Activated CD8-positive, alpha-beta memory T cell treated with anti-CD3 and anti-CD28 coated beads, Interleukin-2, amount 10 ng/mL, durations not matched to agents 7 days and 5 days (primary cell): ENCODE measurements around the gene CLINT1. TPM values are rescaled to one million over a fixed set of nuclear protein-coding genes. Genes with fewer than 3 reads are reported as not detected.
A peak's percentile ranks its signal among the peaks of the same experiment; 100 is the strongest.

ENCODE experiments used
- ATAC-seq: fragments of 150-1000 bp; cut with Tn5 transposase; one replicate; pipeline ENCODE4 v1.10.0; 2021; ENCODE audit warnings: moderate library complexity
- CTCF ChIA-PET: fragments of 350-600 bp; sonication (Branson Sonifier 250); formaldehyde crosslinking; loops from one replicate; lab custom pipeline; 2021; ENCODE audit warnings: antibody characterized with exemption; lab: Charles Lee
- DNase-seq: peaks from one replicate; pipeline ENCODE4 v3.0.0-alpha.2; 2020
- H3K27ac Mint-ChIP-seq: one replicate; pipeline ENCODE4 v1.8.0; 2021; ENCODE audit warnings: mild to moderate bottlenecking, mixed read lengths
- H3K27me3 Mint-ChIP-seq: one replicate; pipeline ENCODE4 v1.8.0; 2021; ENCODE audit warnings: mixed read lengths
- H3K36me3 Mint-ChIP-seq: one replicate; pipeline ENCODE4 v1.8.0; 2021; ENCODE audit warnings: mild to moderate bottlenecking, mixed read lengths
- H3K4me1 Mint-ChIP-seq: one replicate; pipeline ENCODE4 v1.8.0; 2021; ENCODE audit warnings: mixed read lengths
- H3K4me3 Mint-ChIP-seq: one replicate; pipeline ENCODE4 v1.8.0; 2021; ENCODE audit warnings: mild to moderate bottlenecking, moderate library complexity, mixed read lengths
- H3K9me3 Mint-ChIP-seq: one replicate; pipeline ENCODE4 v1.8.0; 2022; ENCODE audit warnings: low read depth, mixed read lengths
- total RNA-seq, 2 experiments: library from RNA; stranded (reverse); gene quantifications; one replicate each; pipeline ENCODE4 v1.2.3, GENCODE V29; 2021

CLINT1 gene
- total RNA-seq, 2 experiments from 2014 or later: 48.4 to 56.6 TPM

- H3K27me3 Mint-ChIP-seq: no peaks in the 10 kb centered on the region
- no peaks in the 10 kb centered on the region for H3K4me1 Mint-ChIP-seq
- H3K4me3 Mint-ChIP-seq: no peak overlapping the region
- ATAC-seq: no peak
- H3K36me3 Mint-ChIP-seq: no peaks in the 10 kb centered on the region
- DNase-seq: no peak
- H3K9me3 Mint-ChIP-seq: no peaks in the 10 kb centered on the region
- CTCF ChIA-PET: no interaction called here
- H3K27ac Mint-ChIP-seq: no peak overlapping the region
Measured at GRCh38 chr5:157877821-157878220, 18.9 kb upstream of the CLINT1 start.

- Mint-ChIP-seq H3K27ac (no peak overlapping the region), H3K36me3 (no peaks in the 10 kb centered on the region), H3K9me3 (no peaks in the 10 kb centered on the region), H3K4me1 (peaks cover 9% of the 10 kb centered on the region), H3K27me3 (peaks cover 7% of the 10 kb centered on the region), H3K4me3 (no peak overlapping the region)
- no peak for ATAC-seq
- CTCF ChIA-PET: no interaction called here
- no peak for DNase-seq
Measured at GRCh38 chr5:157874861-157875260, 15.9 kb upstream of the CLINT1 start.

- no peaks in the 10 kb centered on the region for H3K36me3 Mint-ChIP-seq
- CTCF ChIA-PET: no interaction called here
- peaks cover 7% of the 10 kb centered on the region for H3K27me3 Mint-ChIP-seq
- no peak for ATAC-seq
- no peak for DNase-seq
- H3K27ac Mint-ChIP-seq: no peak overlapping the region
- no peak overlapping the region for H3K4me3 Mint-ChIP-seq
- H3K4me1 Mint-ChIP-seq: peaks cover 9% of the 10 kb centered on the region
- H3K9me3 Mint-ChIP-seq: no peaks in the 10 kb centered on the region
Measured at GRCh38 chr5:157870837-157871834, 12.2 kb upstream of the CLINT1 start.

GRCh38 chr5:157867751-157868387 is 8.9 kb upstream of the CLINT1 start:
- Mint-ChIP-seq H3K27me3 (peaks cover 7% of the 10 kb centered on the region), H3K27ac (no peak overlapping the region), H3K4me1 (peaks cover 9% of the 10 kb centered on the region), H3K4me3 (no peak overlapping the region), H3K9me3 (no peaks in the 10 kb centered on the region), H3K36me3 (no peaks in the 10 kb centered on the region)
- CTCF ChIA-PET: no interaction called here
- ATAC-seq (no peak), DNase-seq (no peak)

GRCh38 chr5:157866536-157866935 is 7.6 kb upstream of the CLINT1 start:
- no peaks in the 10 kb centered on the region for H3K9me3 Mint-ChIP-seq
- CTCF ChIA-PET: no interaction called here
- ATAC-seq: no peak

GRCh38 chr5:157865781-157866180 is 6.8 kb upstream of the CLINT1 start:
- CTCF ChIA-PET: no interaction called here
- ATAC-seq: no peak
- Mint-ChIP-seq H3K4me3 (no peak overlapping the region), H3K27ac (no peak overlapping the region), H3K36me3 (no peaks in the 10 kb centered on the region), H3K9me3 (no peaks in the 10 kb centered on the region), H3K4me1 (peaks cover 14% of the 10 kb centered on the region), H3K27me3 (peaks cover under 1% of the 10 kb centered on the region)
- DNase-seq: no peak

More at GRCh38 chr5:157866536-157866935, 7.6 kb upstream of the CLINT1 start:
- H3K4me1 Mint-ChIP-seq: peaks cover 14% of the 10 kb centered on the region
- no peak overlapping the region for H3K4me3 Mint-ChIP-seq
- no peaks in the 10 kb centered on the region for H3K36me3 Mint-ChIP-seq
- H3K27ac Mint-ChIP-seq: no peak overlapping the region
- no peak for DNase-seq
- peaks cover 6% of the 10 kb centered on the region for H3K27me3 Mint-ChIP-seq

GRCh38 chr5:157864067-157864466 is 5.1 kb upstream of the CLINT1 start:
- no peak for DNase-seq
- peaks cover 25% of the 10 kb centered on the region for H3K4me1 Mint-ChIP-seq
- no peaks in the 10 kb centered on the region for H3K27me3 Mint-ChIP-seq
- H3K4me3 Mint-ChIP-seq: no peak overlapping the region
- ATAC-seq: no peak
- H3K9me3 Mint-ChIP-seq: no peaks in the 10 kb centered on the region
- H3K36me3 Mint-ChIP-seq: peaks cover 1% of the 10 kb centered on the region
- H3K27ac Mint-ChIP-seq: no peak overlapping the region
- CTCF ChIA-PET: no interaction called here

- no peaks in the 10 kb centered on the region for H3K9me3 Mint-ChIP-seq
- DNase-seq (no peak), ATAC-seq (no peak)
- H3K27me3 Mint-ChIP-seq: no peaks in the 10 kb centered on the region
- H3K27ac Mint-ChIP-seq: no peak overlapping the region
- no peak overlapping the region for H3K4me3 Mint-ChIP-seq
- peaks cover 30% of the 10 kb centered on the region for H3K4me1 Mint-ChIP-seq
- CTCF ChIA-PET: no interaction called here
- peaks cover 3% of the 10 kb centered on the region for H3K36me3 Mint-ChIP-seq
Measured at GRCh38 chr5:157862183-157862851, 3.4 kb upstream of the CLINT1 start.

GRCh38 chr5:157860898-157861890 is 2.2 kb upstream of the CLINT1 start:
- CTCF ChIA-PET: interaction anchor here (0.8 to 1.2 kb wide), 5 partner anchors 18 to 131 kb away, joined by 3 to 4 read pairs (median 3); no protein-coding TSS in a partner anchor

GRCh38 chr5:157859227-157859575 is 256 bp upstream of the CLINT1 start:
- peak overlapping the region; percentile 94 for H3K27ac Mint-ChIP-seq
- CTCF ChIA-PET: interaction anchor here (1.0 to 1.6 kb wide), 4 partner anchors 39 to 90 kb away, joined by 3 to 4 read pairs (median 4); no protein-coding TSS in a partner anchor
- peaks cover 48% of the 10 kb centered on the region for H3K4me1 Mint-ChIP-seq

More at GRCh38 chr5:157860898-157861890, 2.2 kb upstream of the CLINT1 start:
- peak overlapping the region; percentile 65 for H3K27ac Mint-ChIP-seq
- H3K4me1 Mint-ChIP-seq: peaks cover 38% of the 10 kb centered on the region
- no peaks in the 10 kb centered on the region for H3K9me3 Mint-ChIP-seq
- H3K27me3 Mint-ChIP-seq: no peaks in the 10 kb centered on the region
- H3K4me3 Mint-ChIP-seq: no peak overlapping the region
- DNase-seq (no peak), ATAC-seq (no peak)
- H3K36me3 Mint-ChIP-seq: peaks cover 9% of the 10 kb centered on the region

GRCh38 chr5:157857816-157858526 is 974 bp downstream of the CLINT1 start:
- Mint-ChIP-seq H3K4me1 (peaks cover 57% of the 10 kb centered on the region), H3K4me3 (peak overlapping the region; percentile 87), H3K36me3 (peaks cover 18% of the 10 kb centered on the region), H3K27me3 (no peaks in the 10 kb centered on the region), H3K27ac (peak overlapping the region; percentile 92), H3K9me3 (no peaks in the 10 kb centered on the region)
- peak; percentile 57 for DNase-seq
- peak; percentile 49 for ATAC-seq
- CTCF ChIA-PET: interaction anchor here (0.8 to 1.6 kb wide), 3 partner anchors 38 to 91 kb away, joined by 3 to 4 read pairs (median 4); no protein-coding TSS in a partner anchor

More at GRCh38 chr5:157859227-157859575, 256 bp upstream of the CLINT1 start:
- Mint-ChIP-seq H3K36me3 (peaks cover 18% of the 10 kb centered on the region), H3K9me3 (no peaks in the 10 kb centered on the region), H3K27me3 (no peaks in the 10 kb centered on the region), H3K4me3 (peak overlapping the region; percentile 87)
- DNase-seq: no peak
- ATAC-seq: peak; percentile 1
